Urinary bladder (tissue), 4 donors: Measurements from ENCODE around the gene PSMC5. TPM values are rescaled to one million over a fixed set of nuclear protein-coding genes. Genes with fewer than 3 reads are reported as not detected.
A peak's percentile ranks its signal among the peaks of the same experiment; 100 is the strongest.
"Not testable (repeated sequence)": the region's sequence is repeated elsewhere in the genome, so short reads cannot be mapped to it uniquely, and the experiment has no call there.

Experiments used
- DNase-seq: peaks from one replicate; pipeline ENCODE4 v3.0.0-alpha.2; 2015; ENCODE audit errors: extremely low spot score
- H3K27ac ChIP-seq: one replicate; pipeline ENCODE4 v1.5.1; 2013; ENCODE audit warnings: low read depth, mild to moderate bottlenecking, moderate library complexity
- H3K36me3 ChIP-seq: one replicate; pipeline ENCODE4 v1.6.1; 2013; ENCODE audit warnings: mild to moderate bottlenecking, moderate library complexity; ENCODE audit not compliant: insufficient read depth
- H3K4me1 ChIP-seq: one replicate; pipeline ENCODE4 v1.6.1; 2013; ENCODE audit warnings: mild to moderate bottlenecking, moderate library complexity; ENCODE audit not compliant: insufficient read depth
- H3K4me3 ChIP-seq: one replicate; pipeline ENCODE4 v1.5.1; 2013; ENCODE audit warnings: low read depth, low read length
- WGBS: extraction: QIAGEN DNeasy Blood & Tissue Kit; methylation state at CpG from one replicate; pipeline ENCODE4 v1.1.7; 2013; 5-methylcytosine and 5-hydroxymethylcytosine counted together
- polyA plus RNA-seq: library from polyadenylated mRNA; stranded (reverse); fragments of 200-250 nt; gene quantifications from one replicate; pipeline ENCODE4 v1.2.3, GENCODE V29; 2013
- total RNA-seq: library from RNA; depleted of rRNA; stranded (reverse); fragments of >200 nt; gene quantifications from one replicate; pipeline ENCODE4 v1.2.3, GENCODE V29; 2014
- donor health status: healthy with polysubstance abuse.
- donor health status: healthy.

Gene PSMC5
- total RNA-seq: 25.2 TPM
- polyA plus RNA-seq: 183 TPM

DNA sequence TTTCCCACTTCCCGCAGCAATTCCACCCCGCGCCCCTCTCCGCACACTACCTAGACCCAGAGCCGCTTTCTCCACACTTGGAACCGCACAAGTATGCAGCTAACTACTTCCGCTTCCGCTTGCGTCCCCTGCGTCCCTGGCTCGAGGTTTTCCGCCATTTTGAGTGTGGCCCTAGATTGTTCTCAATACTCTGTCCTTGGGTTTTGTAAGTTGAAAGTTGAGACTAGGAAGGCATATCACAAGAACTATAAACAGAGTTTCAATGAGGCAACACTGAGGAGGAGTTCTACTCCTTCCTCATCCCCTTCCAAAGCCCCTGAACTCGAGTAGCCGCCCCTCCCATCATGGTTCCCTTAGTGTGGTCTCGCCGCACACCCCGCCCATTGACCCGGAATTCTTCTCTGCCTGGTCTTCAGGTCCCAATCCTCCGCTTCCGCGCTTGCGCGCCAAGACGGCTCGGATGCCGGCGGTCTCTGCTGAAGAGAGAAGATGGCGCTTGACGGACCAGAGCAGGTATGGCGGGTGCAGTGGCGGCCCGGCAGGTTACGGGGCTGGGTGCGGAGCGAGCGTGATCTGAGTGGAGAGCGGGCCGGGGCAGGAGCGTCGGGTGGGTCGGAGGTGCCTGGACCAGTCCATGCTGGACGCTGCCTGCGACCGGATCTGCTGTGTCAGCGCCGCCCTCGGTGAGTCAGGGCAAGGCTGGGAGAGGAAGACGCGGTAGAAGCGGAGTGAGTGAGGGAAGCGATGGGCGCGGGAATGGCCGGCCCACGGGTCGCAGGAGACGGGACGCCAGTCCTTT lies at the start of gene PSMC5, which contains the start of gene FTSJ3:
Gene PSMC5, plus strand, starts transcription at position 430 of the 799 bp plus-strand sequence. Its CDS starts 60 bp downstream, at position 490.
Gene FTSJ3, minus strand, starts transcription at position 662 of the 799 bp plus-strand sequence. CDS start 761 bp downstream, outside the sequence.
- peak; percentile 94 for DNase-seq
- no peaks in the 10 kb centered on the region for H3K36me3 ChIP-seq
- under 1% methylated on average over 58 of the region's 58 CpGs for WGBS

DNA sequence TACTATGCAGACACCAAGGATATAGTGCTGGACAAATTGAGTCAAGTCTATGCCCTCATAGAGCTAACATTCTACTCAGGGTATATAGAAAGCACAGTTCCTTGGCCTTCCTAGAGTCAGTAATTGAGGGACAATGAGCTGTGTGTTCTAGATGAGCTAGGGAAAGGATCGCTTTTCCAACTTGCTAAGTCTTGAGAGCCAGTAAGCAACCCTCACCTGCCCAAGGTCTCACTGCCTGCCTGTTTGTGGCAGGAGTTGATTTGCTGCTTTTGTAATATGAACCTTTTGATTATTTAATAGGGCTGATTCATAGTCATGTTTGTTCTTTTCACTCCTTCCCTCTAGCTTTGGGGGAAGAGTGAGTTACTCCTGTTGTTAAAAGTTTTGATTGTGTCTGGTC lies 46.7 kb upstream of the PSMC5 start:
- no peak overlapping the region for H3K27ac ChIP-seq
- H3K36me3 ChIP-seq: no peaks in the 10 kb centered on the region
- H3K4me1 ChIP-seq: peaks cover 1% of the 10 kb centered on the region
- WGBS: 90% methylated on average over 1 of the region's 1 CpG
- no peak for DNase-seq
- H3K4me3 ChIP-seq: no peak overlapping the region

More for the DNA sequence above, at the start of gene PSMC5, which contains the start of gene FTSJ3:
- Histone ChIP-seq H3K4me1 (no peaks in the 10 kb centered on the region), H3K4me3 (peak within 1 kb of the TSS; percentile 70), H3K27ac (peak within 1 kb of the TSS; percentile 70)

DNA sequence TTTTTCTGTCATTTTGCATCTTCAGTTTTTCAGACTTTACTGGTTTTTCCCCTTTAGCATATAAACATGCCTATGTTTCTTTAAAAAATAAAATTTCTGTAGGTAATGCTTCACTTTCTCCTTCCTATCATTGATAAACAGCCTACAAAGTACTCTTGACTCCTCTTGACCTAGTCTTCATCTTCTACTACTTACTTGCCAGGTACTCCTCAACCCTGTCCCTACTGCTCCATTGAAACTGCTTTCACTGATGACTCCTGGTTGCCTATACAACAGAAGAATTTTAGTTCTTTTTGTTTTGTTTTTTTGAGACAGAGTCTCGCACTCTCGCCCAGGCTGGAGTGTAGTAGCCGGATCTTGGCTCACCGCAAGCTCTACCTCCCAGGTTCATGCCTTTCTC lies 46.3 kb upstream of the PSMC5 start:
- H3K4me3 ChIP-seq: no peak overlapping the region
- WGBS: 97% methylated on average over 4 of the region's 4 CpGs
- DNase-seq: no peak
- H3K27ac ChIP-seq: no peak overlapping the region
- H3K4me1 ChIP-seq: peaks cover 1% of the 10 kb centered on the region
- H3K36me3 ChIP-seq: no peaks in the 10 kb centered on the region

DNA sequence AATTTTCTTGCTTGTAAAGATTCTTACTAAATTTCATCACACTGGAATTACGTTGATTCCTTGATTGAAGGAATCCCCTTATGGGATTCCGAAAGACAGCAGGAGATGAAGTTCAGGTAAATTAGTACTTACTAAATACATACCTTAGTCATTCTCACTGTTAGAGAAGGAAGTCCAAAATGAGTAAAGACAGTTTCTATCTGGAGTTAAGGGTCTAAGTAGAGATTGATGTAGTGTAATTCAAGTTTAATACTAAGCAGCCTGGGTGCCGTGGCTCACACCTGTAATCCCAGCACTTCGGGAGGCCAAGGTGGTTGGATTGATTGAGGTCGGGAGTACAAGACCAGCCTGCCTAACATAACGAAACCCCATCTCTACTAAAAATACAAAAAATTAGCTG lies 43.7 kb upstream of the PSMC5 start:
- Histone ChIP-seq H3K27ac (no peak overlapping the region), H3K4me1 (no peaks in the 10 kb centered on the region), H3K4me3 (no peak overlapping the region), H3K36me3 (no peaks in the 10 kb centered on the region)
- DNase-seq: no peak
- WGBS: 84% methylated on average over 6 of the region's 6 CpGs

DNA sequence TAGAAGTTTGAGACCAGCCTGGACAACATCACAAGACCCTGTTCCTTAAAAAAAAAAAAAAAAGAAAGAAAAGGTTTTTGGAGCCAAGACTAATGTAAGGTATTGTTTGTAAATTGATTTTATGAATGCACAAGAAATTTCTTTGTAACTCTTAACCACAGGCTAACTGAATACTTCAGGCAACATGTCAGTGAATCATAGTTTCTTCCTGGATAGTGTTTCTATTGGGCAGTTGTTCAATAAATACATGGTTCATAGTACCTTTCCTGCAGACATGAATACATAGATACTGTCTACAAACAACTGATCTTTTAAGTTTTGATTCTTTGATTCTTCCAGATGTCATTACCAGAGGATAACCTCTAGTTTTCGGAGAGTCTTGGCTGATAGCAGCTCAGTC lies 41.7 kb upstream of the PSMC5 start:
- H3K4me3 ChIP-seq: no peak overlapping the region
- H3K4me1 ChIP-seq: no peaks in the 10 kb centered on the region
- WGBS: 87% methylated on average over 1 of the region's 1 CpG
- no peaks in the 10 kb centered on the region for H3K36me3 ChIP-seq
- DNase-seq: no peak
- H3K27ac ChIP-seq: no peak overlapping the region

DNA sequence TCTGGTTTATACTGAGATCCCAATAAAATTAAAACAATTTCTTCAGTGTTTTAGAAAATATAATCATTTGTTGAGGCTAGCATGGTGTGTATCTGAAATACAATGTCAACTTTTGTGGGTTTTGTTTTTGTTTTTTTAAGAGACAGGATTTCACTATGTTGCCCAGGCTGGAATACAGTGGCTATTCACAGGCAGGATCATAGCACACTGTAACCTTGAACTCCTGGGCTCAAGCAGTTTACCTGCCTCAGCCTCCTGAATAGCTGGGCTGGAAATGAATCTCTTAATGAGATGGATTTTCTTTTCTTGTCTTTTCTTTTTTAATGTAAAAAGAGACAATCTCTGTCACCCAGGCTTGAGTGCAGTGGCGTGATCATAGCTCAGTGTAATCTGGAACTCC lies 41.1 kb upstream of the PSMC5 start:
- no peaks in the 10 kb centered on the region for H3K4me1 ChIP-seq
- no peaks in the 10 kb centered on the region for H3K36me3 ChIP-seq
- no peak for DNase-seq
- WGBS: 100% methylated on average over 1 of the region's 1 CpG
- no peak overlapping the region for H3K27ac ChIP-seq
- H3K4me3 ChIP-seq: no peak overlapping the region

DNA sequence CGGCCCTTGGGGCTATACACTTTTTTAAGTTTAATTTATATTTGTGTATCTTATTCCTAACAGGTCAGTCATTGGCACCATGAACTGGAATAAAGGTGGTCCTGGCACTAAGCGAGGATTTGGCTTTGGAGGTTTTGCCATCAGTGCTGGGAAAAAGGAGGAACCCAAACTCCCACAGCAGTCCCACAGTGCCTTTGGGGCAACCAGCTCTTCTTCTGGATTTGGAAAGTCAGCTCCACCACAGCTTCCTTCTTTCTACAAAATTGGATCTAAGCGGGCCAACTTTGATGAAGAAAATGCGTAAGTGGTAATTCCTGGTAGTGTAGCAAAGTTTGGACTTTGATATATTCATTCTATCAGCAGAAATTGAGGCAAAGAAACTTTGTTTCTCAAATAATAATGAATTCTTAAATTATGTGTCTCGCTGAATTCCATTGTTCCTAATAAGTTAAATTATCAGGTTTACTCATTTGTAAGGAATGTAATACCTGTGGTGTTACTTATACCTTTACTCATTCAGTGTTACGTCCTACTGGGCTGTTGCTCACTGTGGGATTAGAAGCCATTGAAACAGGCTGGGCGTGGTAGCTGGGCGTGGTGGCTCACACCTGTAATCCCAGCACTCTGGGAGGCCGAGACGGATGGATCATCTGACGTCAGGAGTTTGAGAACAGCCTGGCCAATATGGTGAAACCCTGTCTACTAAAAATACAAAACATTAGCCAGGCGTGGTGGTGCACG lies 40.1 kb upstream of the PSMC5 start:
- no peak overlapping the region for H3K27ac ChIP-seq
- H3K36me3 ChIP-seq: no peaks in the 10 kb centered on the region
- H3K4me3 ChIP-seq: no peak overlapping the region
- WGBS: 96% methylated on average over 13 of the region's 13 CpGs
- no peaks in the 10 kb centered on the region for H3K4me1 ChIP-seq
- no peak for DNase-seq

DNA sequence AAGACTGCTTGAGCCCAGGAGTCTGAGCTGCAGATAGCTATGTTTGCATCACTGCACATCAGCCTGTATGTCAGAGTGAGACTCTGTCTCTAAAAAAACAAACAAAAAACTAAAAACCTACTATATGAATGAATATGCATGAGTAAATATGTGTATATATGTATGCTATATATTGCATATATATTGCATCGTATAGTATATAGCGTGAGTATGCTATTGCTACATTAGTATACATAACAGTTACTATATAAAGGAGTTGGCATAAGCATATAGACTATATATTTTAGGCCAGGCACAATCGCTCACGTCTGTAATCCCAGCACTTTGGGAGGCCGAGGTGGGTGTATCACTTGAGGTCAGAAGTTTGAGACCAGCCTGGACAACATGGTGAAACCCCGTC lies 37.2 kb upstream of the PSMC5 start:
- Histone ChIP-seq H3K4me1 (no peaks in the 10 kb centered on the region), H3K4me3 (no peak overlapping the region), H3K27ac (no peak overlapping the region), H3K36me3 (no peaks in the 10 kb centered on the region)
- DNase-seq: no peak
- WGBS: 92% methylated on average over 6 of the region's 6 CpGs

DNA sequence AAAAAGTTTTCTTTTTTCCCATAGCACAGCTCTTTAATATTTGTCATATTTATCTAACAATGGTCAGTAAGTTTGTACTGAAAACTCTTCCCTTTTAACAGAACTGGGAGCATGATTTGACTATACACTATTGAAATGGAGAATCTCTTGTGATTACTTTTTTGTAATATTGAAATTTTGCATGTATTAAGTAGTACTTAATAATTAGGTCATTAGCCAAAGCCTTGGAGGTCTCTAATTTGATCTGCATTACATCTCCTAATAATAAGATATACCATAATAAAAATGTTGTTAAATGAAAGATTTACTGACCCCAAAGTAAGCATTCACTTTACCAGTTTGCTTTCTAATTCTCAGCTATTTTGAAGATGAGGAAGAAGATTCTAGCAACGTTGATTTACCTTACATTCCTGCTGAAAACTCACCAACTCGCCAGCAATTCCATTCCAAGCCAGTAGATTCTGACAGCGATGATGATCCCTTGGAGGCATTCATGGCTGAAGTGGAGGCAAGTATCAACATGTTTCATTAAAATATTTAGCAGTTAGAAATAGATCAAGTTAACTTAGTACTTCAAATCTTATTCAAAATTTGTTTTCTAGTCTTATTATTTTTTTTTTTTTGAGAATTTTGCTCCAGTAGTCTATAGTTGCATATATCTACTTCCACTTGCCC lies 35.0 kb upstream of the PSMC5 start:
- WGBS: 81% methylated on average over 3 of the region's 3 CpGs
- no peak for DNase-seq
- Histone ChIP-seq H3K36me3 (peaks cover 2% of the 10 kb centered on the region), H3K4me3 (no peak overlapping the region), H3K27ac (no peak overlapping the region), H3K4me1 (no peaks in the 10 kb centered on the region)

DNA sequence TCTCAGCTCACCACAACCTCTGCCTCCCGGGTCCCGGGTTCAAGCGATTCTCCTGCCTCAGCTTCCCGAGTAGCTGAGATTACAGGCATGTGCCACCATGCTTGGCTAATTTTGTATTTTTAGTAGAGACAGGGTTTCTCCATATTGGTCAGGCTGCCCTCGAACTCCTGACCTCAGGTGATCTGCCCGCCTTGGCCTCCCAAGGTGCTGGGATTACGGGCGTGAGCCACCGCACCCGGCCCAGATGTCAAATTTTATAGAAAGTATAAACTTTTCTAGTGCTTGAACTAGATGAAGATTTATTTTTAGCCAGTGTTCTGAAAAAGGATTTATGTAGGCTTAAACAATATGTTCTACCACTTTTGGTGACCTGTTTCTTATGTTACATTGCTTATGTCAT lies 30.9 kb upstream of the PSMC5 start:
- 94% methylated on average over 10 of the region's 10 CpGs for WGBS
- H3K36me3 ChIP-seq: peaks cover 15% of the 10 kb centered on the region
- H3K4me1 ChIP-seq: not testable (repeated sequence)

DNA sequence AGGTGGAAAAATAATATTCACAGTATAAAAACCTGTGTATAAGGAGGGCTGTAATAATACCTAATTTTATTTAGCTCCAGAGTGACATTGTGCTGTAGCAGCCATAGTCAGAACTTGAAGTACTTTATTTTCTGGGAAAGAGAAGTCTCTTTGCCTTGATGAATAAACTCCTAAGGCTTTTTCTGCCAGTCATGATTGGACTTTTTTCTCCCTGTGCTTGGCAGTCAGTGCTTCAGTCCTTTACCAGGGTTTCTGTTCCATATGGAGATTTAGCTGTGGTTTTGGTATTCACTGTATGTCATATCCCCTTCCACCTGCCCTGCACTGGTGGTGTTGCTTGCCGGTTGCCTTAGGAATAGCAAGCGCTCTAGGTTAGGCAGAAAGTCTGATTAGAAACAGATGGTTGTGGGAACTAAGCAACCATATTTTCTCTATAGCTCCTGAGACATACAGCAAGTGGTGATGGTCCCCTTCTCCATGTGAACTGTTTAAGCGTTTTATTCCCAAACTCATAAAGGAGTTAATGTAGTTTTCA lies 28.6 kb upstream of the PSMC5 start:
- H3K36me3 ChIP-seq: peaks cover 21% of the 10 kb centered on the region
- no peak overlapping the region for H3K27ac ChIP-seq
- WGBS: 83% methylated on average over 3 of the region's 3 CpGs
- H3K4me3 ChIP-seq: no peak overlapping the region
- DNase-seq: no peak
- no peaks in the 10 kb centered on the region for H3K4me1 ChIP-seq

More for the DNA sequence above, 30.9 kb upstream of the PSMC5 start:
- not testable (repeated sequence) for H3K4me3 ChIP-seq, DNase-seq, H3K27ac ChIP-seq

DNA sequence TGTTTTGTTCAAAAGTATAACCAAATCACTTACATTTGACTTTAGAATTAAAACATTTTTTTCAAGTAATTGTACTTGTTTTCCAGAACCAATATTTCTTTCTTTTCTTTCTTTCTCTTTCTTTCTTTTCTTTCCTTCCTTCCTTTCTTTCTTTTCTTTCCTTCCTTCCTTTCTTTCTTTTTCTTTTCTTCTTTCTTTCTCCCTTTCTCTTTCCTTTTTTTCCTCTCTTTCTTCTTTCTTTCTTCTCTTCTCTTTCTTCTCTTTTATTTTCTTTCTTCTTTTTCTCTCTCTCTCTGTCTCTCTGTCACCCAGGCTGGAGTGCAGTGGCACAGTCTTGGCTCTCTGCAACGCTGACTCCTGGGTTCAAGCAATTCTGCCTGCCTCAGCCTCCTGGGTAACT lies 26.4 kb upstream of the PSMC5 start:
- DNase-seq: no peak
- H3K4me1 ChIP-seq: no peaks in the 10 kb centered on the region
- no peak overlapping the region for H3K4me3 ChIP-seq
- H3K27ac ChIP-seq: no peak overlapping the region
- H3K36me3 ChIP-seq: peaks cover 20% of the 10 kb centered on the region
- 98% methylated on average over 1 of the region's 1 CpG for WGBS

DNA sequence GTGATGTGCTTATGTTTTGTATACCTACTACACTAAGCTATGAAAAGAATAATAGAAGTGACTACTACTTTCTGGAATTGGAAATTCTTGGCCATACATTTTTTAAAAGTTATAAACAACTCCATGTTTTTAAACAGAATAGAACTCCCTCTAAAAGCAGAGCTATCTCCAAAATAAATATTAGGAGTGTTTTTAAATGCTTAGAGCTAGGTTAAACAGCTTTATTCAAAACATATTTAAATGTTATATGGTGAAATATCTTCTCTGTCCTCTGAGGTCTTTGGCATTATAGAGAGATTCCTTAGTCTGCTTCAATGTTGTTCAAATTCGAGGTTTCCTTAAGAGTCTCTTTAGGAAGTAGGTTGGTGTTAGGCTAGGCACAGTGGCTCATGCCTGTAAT lies 22.9 kb upstream of the PSMC5 start:
- Histone ChIP-seq H3K36me3 (peaks cover 22% of the 10 kb centered on the region), H3K4me3 (no peak overlapping the region), H3K27ac (no peak overlapping the region), H3K4me1 (no peaks in the 10 kb centered on the region)
- DNase-seq: no peak
- WGBS: 99% methylated on average over 1 of the region's 1 CpG
